Measurements from ENCODE around the gene PIK3C2B. TPM values are rescaled to one million over a fixed set of nuclear protein-coding genes. Genes with fewer than 3 reads are reported as not detected.

The PIK3C2B gene
- total RNA-seq, 1 experiment from 2014 or later: 19.1 TPM

DNA sequence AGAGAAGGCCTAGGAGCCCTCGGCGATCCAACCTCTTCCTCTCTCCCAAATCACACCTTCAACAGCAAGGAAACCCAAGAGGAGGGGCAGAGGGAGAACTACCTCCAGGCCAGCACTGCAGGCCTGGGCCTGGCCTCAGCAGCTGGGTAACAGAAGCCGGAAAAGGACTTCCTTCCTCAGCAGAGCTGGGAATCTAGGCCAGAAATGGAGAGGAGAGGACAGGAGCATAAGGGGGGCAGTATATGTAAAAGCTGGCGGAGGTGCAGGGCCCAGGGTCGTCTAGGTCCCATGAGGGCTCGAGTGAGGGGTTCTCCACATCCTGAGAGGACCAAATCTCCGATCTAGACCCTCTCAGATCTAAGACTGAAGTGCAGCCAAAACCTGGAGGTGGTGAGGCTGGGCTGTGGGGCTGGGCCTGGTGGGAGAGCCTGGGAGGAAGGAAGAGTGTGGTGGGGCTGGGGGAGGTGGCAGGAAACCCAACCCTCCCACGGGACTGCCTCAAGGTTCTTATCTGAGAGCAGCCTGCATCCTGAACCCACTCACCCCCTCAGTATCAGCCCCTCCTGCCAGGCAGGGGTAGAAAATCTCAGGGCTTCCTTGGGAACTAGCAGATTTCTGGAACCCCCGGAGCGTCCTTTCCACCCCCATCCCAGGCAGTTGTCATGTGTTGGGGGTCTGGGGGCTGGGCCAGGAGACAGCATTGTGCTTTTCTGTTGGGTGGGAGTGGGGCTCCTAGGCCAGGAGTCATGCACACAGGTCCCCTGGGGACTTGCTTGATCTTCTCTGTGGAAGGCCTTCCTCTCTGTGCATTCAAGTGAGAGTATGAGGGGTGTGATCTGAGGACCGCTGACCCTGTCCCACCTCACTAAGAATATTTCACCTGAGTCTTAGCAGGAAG lies 33.0 kb downstream of the PIK3C2B start:
- H3K36me3 ChIP-seq (ENCODE audit: control insufficient read depth, insufficient read depth, low read length): no peaks in the 10 kb centered on the region
- in situ Hi-C loops (cut with HindIII; ENCODE audit: low pct_unique_long_range_greater_than_20kb, low sequenced_read_pairs) (no loop called here), intact Hi-C loops (cut with micrococcal nuclease; ENCODE audit: unreplicated experiment) (no loop called here)
- H3K4me1 ChIP-seq (ENCODE audit: control insufficient read depth, insufficient read depth, low read length): no peaks in the 10 kb centered on the region
- no peak for DNase-seq (ENCODE audit: low read depth, low spot score)
- ChIA-PET POLR2A (no interaction called here), CTCF (no interaction called here)
- no peaks in the 10 kb centered on the region for H3K9me3 ChIP-seq (ENCODE audit: control insufficient read depth, insufficient read depth, low read depth, low read length)
- H3K4me3 ChIP-seq (ENCODE audit: low read depth in 2 of 2, low read length in 2 of 2): no peak overlapping the region
- no TSS peak for BruUV-seq (replicated peaks)
- no peak overlapping the region for H3K27ac ChIP-seq (ENCODE audit: low read length)
- H3K27me3 ChIP-seq (ENCODE audit: control insufficient read depth, insufficient read depth, low read length): no peaks in the 10 kb centered on the region
- TF ChIP-seq SIN3A (IDR thresholded peaks at IDR 0.05; ENCODE audit: borderline replicate concordance, insufficient read depth, low read depth, low read length): no peak
- no peak for TF ChIP-seq TCF7L2 (IDR thresholded peaks at IDR 0.05; ENCODE audit: low read depth, low read length)
- TF ChIP-seq, protein P1, sequence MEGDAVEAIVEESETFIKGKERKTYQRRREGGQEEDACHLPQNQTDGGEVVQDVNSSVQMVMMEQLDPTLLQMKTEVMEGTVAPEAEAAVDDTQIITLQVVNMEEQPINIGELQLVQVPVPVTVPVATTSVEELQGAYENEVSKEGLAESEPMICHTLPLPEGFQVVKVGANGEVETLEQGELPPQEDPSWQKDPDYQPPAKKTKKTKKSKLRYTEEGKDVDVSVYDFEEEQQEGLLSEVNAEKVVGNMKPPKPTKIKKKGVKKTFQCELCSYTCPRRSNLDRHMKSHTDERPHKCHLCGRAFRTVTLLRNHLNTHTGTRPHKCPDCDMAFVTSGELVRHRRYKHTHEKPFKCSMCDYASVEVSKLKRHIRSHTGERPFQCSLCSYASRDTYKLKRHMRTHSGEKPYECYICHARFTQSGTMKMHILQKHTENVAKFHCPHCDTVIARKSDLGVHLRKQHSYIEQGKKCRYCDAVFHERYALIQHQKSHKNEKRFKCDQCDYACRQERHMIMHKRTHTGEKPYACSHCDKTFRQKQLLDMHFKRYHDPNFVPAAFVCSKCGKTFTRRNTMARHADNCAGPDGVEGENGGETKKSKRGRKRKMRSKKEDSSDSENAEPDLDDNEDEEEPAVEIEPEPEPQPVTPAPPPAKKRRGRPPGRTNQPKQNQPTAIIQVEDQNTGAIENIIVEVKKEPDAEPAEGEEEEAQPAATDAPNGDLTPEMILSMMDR (IDR thresholded peaks at IDR 0.05): no peak
- TF ChIP-seq, protein P2, sequence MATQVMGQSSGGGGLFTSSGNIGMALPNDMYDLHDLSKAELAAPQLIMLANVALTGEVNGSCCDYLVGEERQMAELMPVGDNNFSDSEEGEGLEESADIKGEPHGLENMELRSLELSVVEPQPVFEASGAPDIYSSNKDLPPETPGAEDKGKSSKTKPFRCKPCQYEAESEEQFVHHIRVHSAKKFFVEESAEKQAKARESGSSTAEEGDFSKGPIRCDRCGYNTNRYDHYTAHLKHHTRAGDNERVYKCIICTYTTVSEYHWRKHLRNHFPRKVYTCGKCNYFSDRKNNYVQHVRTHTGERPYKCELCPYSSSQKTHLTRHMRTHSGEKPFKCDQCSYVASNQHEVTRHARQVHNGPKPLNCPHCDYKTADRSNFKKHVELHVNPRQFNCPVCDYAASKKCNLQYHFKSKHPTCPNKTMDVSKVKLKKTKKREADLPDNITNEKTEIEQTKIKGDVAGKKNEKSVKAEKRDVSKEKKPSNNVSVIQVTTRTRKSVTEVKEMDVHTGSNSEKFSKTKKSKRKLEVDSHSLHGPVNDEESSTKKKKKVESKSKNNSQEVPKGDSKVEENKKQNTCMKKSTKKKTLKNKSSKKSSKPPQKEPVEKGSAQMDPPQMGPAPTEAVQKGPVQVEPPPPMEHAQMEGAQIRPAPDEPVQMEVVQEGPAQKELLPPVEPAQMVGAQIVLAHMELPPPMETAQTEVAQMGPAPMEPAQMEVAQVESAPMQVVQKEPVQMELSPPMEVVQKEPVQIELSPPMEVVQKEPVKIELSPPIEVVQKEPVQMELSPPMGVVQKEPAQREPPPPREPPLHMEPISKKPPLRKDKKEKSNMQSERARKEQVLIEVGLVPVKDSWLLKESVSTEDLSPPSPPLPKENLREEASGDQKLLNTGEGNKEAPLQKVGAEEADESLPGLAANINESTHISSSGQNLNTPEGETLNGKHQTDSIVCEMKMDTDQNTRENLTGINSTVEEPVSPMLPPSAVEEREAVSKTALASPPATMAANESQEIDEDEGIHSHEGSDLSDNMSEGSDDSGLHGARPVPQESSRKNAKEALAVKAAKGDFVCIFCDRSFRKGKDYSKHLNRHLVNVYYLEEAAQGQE (IDR thresholded peaks at IDR 0.05; ENCODE audit: insufficient read depth in 1 of 2, low read depth in 2 of 2, low read length in 1 of 2): no peak
- TF ChIP-seq POLR2AphosphoS5 (IDR thresholded peaks at IDR 0.05; ENCODE audit: low read depth, low read length): no peak
- ATAC-seq: no peak

DNA sequence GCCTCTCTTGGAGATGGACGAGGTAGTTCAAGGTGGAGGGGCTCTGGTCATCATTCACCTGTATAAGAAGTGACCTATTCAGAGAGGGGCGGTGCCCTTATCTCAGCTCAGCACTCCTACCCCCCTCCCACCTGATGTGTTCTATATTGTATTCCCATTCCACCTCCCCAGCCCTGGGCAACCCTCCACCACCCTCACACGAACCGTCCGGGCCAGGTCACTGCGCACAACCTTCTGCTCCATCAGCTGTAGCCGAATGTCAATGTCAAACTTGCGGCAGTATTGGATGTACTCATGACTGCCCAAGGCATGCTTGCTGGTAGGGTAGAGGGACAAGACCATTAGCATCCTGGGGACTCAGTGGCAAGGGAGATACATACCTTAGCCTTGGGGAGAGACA lies 34.3 kb downstream of the PIK3C2B start:
- TF ChIP-seq TCF7L2 (IDR thresholded peaks at IDR 0.05; ENCODE audit: low read depth, low read length) (no peak), POLR2AphosphoS5 (IDR thresholded peaks at IDR 0.05; ENCODE audit: low read depth, low read length) (no peak), SIN3A (IDR thresholded peaks at IDR 0.05; ENCODE audit: borderline replicate concordance, insufficient read depth, low read depth, low read length) (no peak)
- TF ChIP-seq, protein P1 (IDR thresholded peaks at IDR 0.05): no peak
- TF ChIP-seq, protein P2 (IDR thresholded peaks at IDR 0.05; ENCODE audit: insufficient read depth in 1 of 2, low read depth in 2 of 2, low read length in 1 of 2): no peak
- Histone ChIP-seq H3K36me3 (ENCODE audit: control insufficient read depth, insufficient read depth, low read length) (no peaks in the 10 kb centered on the region), H3K4me1 (ENCODE audit: control insufficient read depth, insufficient read depth, low read length) (no peaks in the 10 kb centered on the region), H3K27me3 (ENCODE audit: control insufficient read depth, insufficient read depth, low read length) (no peaks in the 10 kb centered on the region), H3K27ac (ENCODE audit: low read length) (no peak overlapping the region), H3K4me3 (ENCODE audit: low read depth in 2 of 2, low read length in 2 of 2) (no peak overlapping the region), H3K9me3 (ENCODE audit: control insufficient read depth, insufficient read depth, low read depth, low read length) (no peaks in the 10 kb centered on the region)
- ChIA-PET POLR2A (no interaction called here), CTCF (no interaction called here)
- in situ Hi-C loops (cut with HindIII; ENCODE audit: low pct_unique_long_range_greater_than_20kb, low sequenced_read_pairs): no loop called here
- ATAC-seq (no peak), DNase-seq (ENCODE audit: low read depth, low spot score) (no peak)
- no TSS peak for BruUV-seq (replicated peaks)
- intact Hi-C loops (cut with micrococcal nuclease; ENCODE audit: unreplicated experiment): no loop called here
